ENCODE measurements around the gene CLEC1A. TPM values are rescaled to one million over a fixed set of nuclear protein-coding genes. Genes with fewer than 3 reads are reported as not detected.

CLEC1A gene
- total and polyA plus RNA-seq, 2 experiments from 2014 or later = 3.6 to 6.4 TPM

- Histone ChIP-seq H3K9me2 (replicated peaks; ENCODE audit: insufficient read depth) (no peaks in the 10 kb centered on the region), H3K4me3 (no peak overlapping the region), H3K27ac (no peak overlapping the region), H3K9me3 (ENCODE audit: low read depth) (no peaks in the 10 kb centered on the region), H3K4me1 (ENCODE audit: insufficient read depth) (no peaks in the 10 kb centered on the region), H2AFZ (no peak overlapping the region), H3K79me2 (no peaks in the 10 kb centered on the region), H3K27me3 (no peaks in the 10 kb centered on the region), H4K20me1 (ENCODE audit: insufficient read depth, poor library complexity, severe bottlenecking) (no peaks in the 10 kb centered on the region), H3K4me2 (no peak overlapping the region), H3K36me3 (replicated peaks; ENCODE audit: insufficient read depth, low read depth) (no peaks in the 10 kb centered on the region)
- 97% methylated on average over 1 of the region's 1 CpG for WGBS (ENCODE audit: low lambda C conversion rate, missing lambda C conversion rate)
- TF ChIP-seq EZH2 (IDR thresholded peaks at IDR 0.05; ENCODE audit: borderline replicate concordance) (no peak), CTCF (IDR thresholded peaks at IDR 0.05; ENCODE audit: poor library complexity) (no peak), EZH2phosphoT487 (IDR thresholded peaks at IDR 0.05; ENCODE audit: low read depth, severe bottlenecking, unreplicated experiment) (no peak)
- DNase-seq (ENCODE audit: low spot score) = no peak
These were observed 30.1 kb downstream of the CLEC1A start for GRCh38 chr12:10068644-10069043.

GRCh38 chr12:10067942-10068341 lies 30.8 kb downstream of the CLEC1A start:
- no peak overlapping the region for H3K27ac ChIP-seq
- H3K9me3 ChIP-seq (ENCODE audit: low read depth) = no peaks in the 10 kb centered on the region
- H3K36me3 ChIP-seq (replicated peaks; ENCODE audit: insufficient read depth, low read depth) = no peaks in the 10 kb centered on the region
- H4K20me1 ChIP-seq (ENCODE audit: insufficient read depth, poor library complexity, severe bottlenecking) = no peaks in the 10 kb centered on the region
- TF ChIP-seq EZH2phosphoT487 (IDR thresholded peaks at IDR 0.05; ENCODE audit: low read depth, severe bottlenecking, unreplicated experiment) (no peak), EZH2 (IDR thresholded peaks at IDR 0.05; ENCODE audit: borderline replicate concordance) (no peak), CTCF (IDR thresholded peaks at IDR 0.05; ENCODE audit: poor library complexity) (no peak)
- H3K9me2 ChIP-seq (replicated peaks; ENCODE audit: insufficient read depth) = no peaks in the 10 kb centered on the region
- no peaks in the 10 kb centered on the region for H3K79me2 ChIP-seq
- no peak for DNase-seq (ENCODE audit: low spot score)
- no peak overlapping the region for H3K4me3 ChIP-seq
- no peak overlapping the region for H3K4me2 ChIP-seq
- no peaks in the 10 kb centered on the region for H3K27me3 ChIP-seq
- WGBS (ENCODE audit: low lambda C conversion rate, missing lambda C conversion rate) = 51% methylated on average over 3 of the region's 3 CpGs
- no peak overlapping the region for H2AFZ ChIP-seq
- H3K4me1 ChIP-seq (ENCODE audit: insufficient read depth) = no peaks in the 10 kb centered on the region

- H2AFZ ChIP-seq = no peak overlapping the region
- H3K36me3 ChIP-seq (replicated peaks; ENCODE audit: insufficient read depth, low read depth) = no peaks in the 10 kb centered on the region
- H3K27me3 ChIP-seq = no peaks in the 10 kb centered on the region
- no peak for DNase-seq (ENCODE audit: low spot score)
- H3K9me2 ChIP-seq (replicated peaks; ENCODE audit: insufficient read depth) = no peaks in the 10 kb centered on the region
- H3K9me3 ChIP-seq (ENCODE audit: low read depth) = no peaks in the 10 kb centered on the region
- TF ChIP-seq CTCF (IDR thresholded peaks at IDR 0.05; ENCODE audit: poor library complexity) (no peak), EZH2 (IDR thresholded peaks at IDR 0.05; ENCODE audit: borderline replicate concordance) (no peak), EZH2phosphoT487 (IDR thresholded peaks at IDR 0.05; ENCODE audit: low read depth, severe bottlenecking, unreplicated experiment) (no peak)
- no peaks in the 10 kb centered on the region for H3K4me1 ChIP-seq (ENCODE audit: insufficient read depth)
- no peak overlapping the region for H3K27ac ChIP-seq
- H3K4me3 ChIP-seq = no peak overlapping the region
- H3K79me2 ChIP-seq = no peaks in the 10 kb centered on the region
- no peak overlapping the region for H3K4me2 ChIP-seq
- 65% methylated on average over 4 of the region's 4 CpGs for WGBS (ENCODE audit: low lambda C conversion rate, missing lambda C conversion rate)
- H4K20me1 ChIP-seq (ENCODE audit: insufficient read depth, poor library complexity, severe bottlenecking) = no peaks in the 10 kb centered on the region
These were observed 31.5 kb downstream of the CLEC1A start for GRCh38 chr12:10067264-10067663.

GRCh38 chr12:10065241-10065640 lies 33.5 kb downstream of the CLEC1A start:
- Histone ChIP-seq H3K79me2 (no peaks in the 10 kb centered on the region), H4K20me1 (ENCODE audit: insufficient read depth, poor library complexity, severe bottlenecking) (no peaks in the 10 kb centered on the region), H3K9me3 (ENCODE audit: low read depth) (no peaks in the 10 kb centered on the region), H3K36me3 (replicated peaks; ENCODE audit: insufficient read depth, low read depth) (no peaks in the 10 kb centered on the region), H3K4me2 (no peak overlapping the region), H3K27me3 (no peaks in the 10 kb centered on the region), H3K4me3 (no peak overlapping the region), H3K27ac (no peak overlapping the region), H2AFZ (no peak overlapping the region), H3K9me2 (replicated peaks; ENCODE audit: insufficient read depth) (no peaks in the 10 kb centered on the region), H3K4me1 (ENCODE audit: insufficient read depth) (no peaks in the 10 kb centered on the region)
- TF ChIP-seq EZH2 (IDR thresholded peaks at IDR 0.05; ENCODE audit: borderline replicate concordance) (no peak), CTCF (IDR thresholded peaks at IDR 0.05; ENCODE audit: poor library complexity) (no peak), EZH2phosphoT487 (IDR thresholded peaks at IDR 0.05; ENCODE audit: low read depth, severe bottlenecking, unreplicated experiment) (no peak)
- 64% methylated on average over 4 of the region's 4 CpGs for WGBS (ENCODE audit: low lambda C conversion rate, missing lambda C conversion rate)
- DNase-seq (ENCODE audit: low spot score) = no peak
